H1 (cell line): ENCODE measurements around the gene TRAP1. TPM values are rescaled to one million over a fixed set of nuclear protein-coding genes. Genes with fewer than 3 reads are reported as not detected.

ENCODE experiments used
- CTCF ChIA-PET: fragments of 300-600 bp; sonication (Branson Sonifier 250); formaldehyde crosslinking; loops from one replicate; lab custom pipeline; 2021; ENCODE audit not compliant: partially characterized antibody; lab: Charles Lee
- POLR2A ChIA-PET: fragments of 300-600 bp; sonication (Branson Sonifier 250); formaldehyde crosslinking; loops from one replicate; lab custom pipeline; 2021; ENCODE audit warnings: inconsistent platforms; ENCODE audit not compliant: partially characterized antibody; lab: Charles Lee
- DNase-seq, 2 experiments: peaks; one replicate each; pipeline versions ENCODE4 v3.0.0 to v3.0.0-alpha.2; 2010 to 2022; ENCODE audit warnings: low spot score in 2 of 2, low read depth in 1 of 2, mixed read lengths in 1 of 2
- FAIRE-seq: peaks from 2 replicates; lab custom pipeline; 2011; peaks lifted over from hg19 to GRCh38; lab: Jason Lieb, UNC
- H2AFZ ChIP-seq: 2 replicates; pipeline ENCODE4 v1.8.1; 2012; ENCODE audit warnings: low read length, inconsistent platforms
- H2AK5ac ChIP-seq: 2 replicates; pipeline ENCODE4 v1.6.1; 2013; ENCODE audit warnings: low read depth, low read length
- H2BK120ac ChIP-seq: replicated peaks from 2 replicates; pipeline ENCODE3; 2013; ENCODE audit warnings: low read depth, low read length, inconsistent platforms
- H2BK12ac ChIP-seq: 2 replicates; pipeline ENCODE4 v1.6.1; 2013; ENCODE audit warnings: low read depth, low read length
- H2BK15ac ChIP-seq: 2 replicates; pipeline ENCODE4 v1.6.1; 2013; ENCODE audit warnings: low read length
- H2BK20ac ChIP-seq: 2 replicates; pipeline ENCODE4 v1.6.1; 2013; ENCODE audit warnings: low read length
- H2BK5ac ChIP-seq: 2 replicates; pipeline ENCODE4 v1.6.1; 2013; ENCODE audit warnings: low read depth, low read length
- H3K14ac ChIP-seq: 2 replicates; pipeline ENCODE4 v1.6.1; 2013; ENCODE audit warnings: inconsistent platforms; ENCODE audit not compliant: insufficient read length
- H3K18ac ChIP-seq: 2 replicates; pipeline ENCODE4 v1.6.1; 2013; ENCODE audit warnings: low read length; ENCODE audit errors: extremely low read depth
- H3K23ac ChIP-seq: 2 replicates; pipeline ENCODE4 v1.6.1; 2013; ENCODE audit warnings: inconsistent platforms; ENCODE audit not compliant: insufficient read length
- H3K23me2 ChIP-seq: 2 replicates; pipeline ENCODE4 v1.6.1; 2013; ENCODE audit warnings: low read depth, low read length
- H3K27ac ChIP-seq: 2 replicates; pipeline ENCODE4 v1.6.1; 2011; ENCODE audit warnings: low read depth, low read length, inconsistent platforms
- H3K27me3 ChIP-seq, 4 experiments: replicated peaks in 1 of 4; 1 replicate in 1 of 4; 2 replicates in 3 of 4; pipeline versions ENCODE4 v1.6.1 to v1.8.1; 2011 to 2013; ENCODE audit warnings: low read length in 3 of 4, mild to moderate bottlenecking in 3 of 4, inconsistent platforms in 2 of 4, mixed read lengths in 2 of 4, moderate library complexity in 1 of 4; ENCODE audit not compliant: control insufficient read depth in 3 of 4, insufficient read depth in 3 of 4; ENCODE audit errors: extremely low read depth in 1 of 4
- H3K36me3 ChIP-seq, 4 experiments: 2 replicates each; pipeline versions ENCODE4 v1.6.1 to v1.8.1; 2011 to 2013; ENCODE audit warnings: mild to moderate bottlenecking in 4 of 4, low read length in 3 of 4, moderate library complexity in 2 of 4, control low read depth in 1 of 4, inconsistent platforms in 1 of 4; ENCODE audit not compliant: insufficient read depth in 4 of 4, control insufficient read depth in 2 of 4
- H3K4ac ChIP-seq: replicated peaks from 2 replicates; pipeline ENCODE3; 2013; ENCODE audit warnings: low read length, low read depth, mixed read lengths, inconsistent platforms; ENCODE audit not compliant: insufficient read length
- H3K4me1 ChIP-seq, 4 experiments: replicated peaks in 1 of 4; 1 replicate in 1 of 4; 2 replicates in 3 of 4; pipeline versions ENCODE4 v1.6.1 to v1.8.1; 2011 to 2013; ENCODE audit warnings: low read length in 3 of 4, inconsistent platforms in 2 of 4, mixed read lengths in 1 of 4; ENCODE audit not compliant: insufficient read depth in 4 of 4, control insufficient read depth in 3 of 4
- H3K4me2 ChIP-seq, 2 experiments: 2 replicates each; pipeline versions ENCODE4 v1.6.1 to v1.8.1; 2011 to 2013; ENCODE audit warnings: low read depth in 2 of 2, low read length in 2 of 2, control low read depth in 1 of 2, inconsistent platforms in 1 of 2, mild to moderate bottlenecking in 1 of 2; ENCODE audit not compliant: insufficient read depth in 1 of 2
- H3K4me3 ChIP-seq, 4 experiments: fragments of 200-600, 300-600 bp in 1 of 4; sonication (generic), shearing (Covaris generic), sonication (Bioruptor Twin) in 1 of 4; 2 replicates each; pipeline versions ENCODE4 v1.5.1 to v1.8.1; 2011 to 2016; ENCODE audit warnings: low read length in 4 of 4, low read depth in 3 of 4, control low read depth in 2 of 4, inconsistent platforms in 2 of 4, mild to moderate bottlenecking in 2 of 4, mixed read lengths in 1 of 4, moderate library complexity in 1 of 4; ENCODE audit not compliant: insufficient read depth in 2 of 4; ENCODE audit errors: extremely low read depth in 1 of 4
- H3K56ac ChIP-seq: replicated peaks from 2 replicates; pipeline ENCODE3; 2013; ENCODE audit warnings: low read depth, mild to moderate bottlenecking, mixed read lengths, low read length, inconsistent platforms; ENCODE audit not compliant: insufficient read length
- H3K79me1 ChIP-seq: 2 replicates; pipeline ENCODE4 v1.6.1; 2013; ENCODE audit warnings: low read depth, low read length, control low read depth
- H3K79me2 ChIP-seq, 2 experiments: 2 replicates each; pipeline versions ENCODE4 v1.6.1 to v1.8.1; 2012 to 2013; ENCODE audit warnings: low read length in 2 of 2, mild to moderate bottlenecking in 2 of 2, inconsistent platforms in 1 of 2; ENCODE audit not compliant: insufficient read depth in 2 of 2, control insufficient read depth in 1 of 2
- H3K9ac ChIP-seq, 4 experiments: replicated peaks in 1 of 4; 1 replicate in 1 of 4; 2 replicates in 3 of 4; pipeline versions ENCODE4 v1.6.1 to v1.8.1; 2011 to 2013; ENCODE audit warnings: low read depth in 3 of 4, low read length in 3 of 4, control low read depth in 2 of 4, mild to moderate bottlenecking in 2 of 4, moderate library complexity in 2 of 4, inconsistent platforms in 1 of 4; ENCODE audit errors: extremely low read depth in 1 of 4
- H3K9me3 ChIP-seq, 2 experiments: 2 replicates each; pipeline versions ENCODE4 v1.6.1 to v1.8.1; 2012 to 2013; ENCODE audit warnings: mild to moderate bottlenecking in 2 of 2, moderate library complexity in 2 of 2, control low read depth in 1 of 2, inconsistent platforms in 1 of 2, low read depth in 1 of 2, low read length in 1 of 2, mixed read lengths in 1 of 2; ENCODE audit not compliant: insufficient read depth in 2 of 2
- H4K20me1 ChIP-seq, 2 experiments: replicated peaks in 1 of 2; 2 replicates each; pipeline versions ENCODE3 to v1.8.1; 2011 to 2013; ENCODE audit warnings: inconsistent platforms in 2 of 2, low read length in 2 of 2, mild to moderate bottlenecking in 1 of 2; ENCODE audit not compliant: insufficient read depth in 2 of 2, control insufficient read depth in 1 of 2
- H4K5ac ChIP-seq: 2 replicates; pipeline ENCODE4 v1.6.1; 2013; ENCODE audit warnings: low read length, low read depth, mixed read lengths, inconsistent platforms; ENCODE audit not compliant: insufficient read length
- H4K8ac ChIP-seq: 2 replicates; pipeline ENCODE4 v1.8.0; 2013; ENCODE audit warnings: mild to moderate bottlenecking, moderate library complexity, low read length, inconsistent platforms; ENCODE audit not compliant: insufficient read depth; ENCODE audit errors: extremely low read depth
- H4K91ac ChIP-seq: replicated peaks from 2 replicates; pipeline ENCODE3; 2013; ENCODE audit warnings: low read length, mixed read lengths, inconsistent platforms; ENCODE audit not compliant: insufficient read length
- CTCF ChIP-seq, 3 experiments: IDR thresholded peaks; 1 replicate in 2 of 3; 2 replicates in 1 of 3; pipeline versions ENCODE4 v1.5.1 to v1.6.1; 2011; ENCODE audit warnings: low read length in 3 of 3, mild to moderate bottlenecking in 3 of 3, inconsistent platforms in 2 of 3, low read depth in 1 of 3, moderate library complexity in 1 of 3; ENCODE audit not compliant: insufficient read depth in 1 of 3; ENCODE audit errors: control extremely low read depth in 1 of 3
- PHF8 ChIP-seq: fragments of 200-600 bp; sonication (generic); conservative IDR thresholded peaks from 2 replicates; pipeline ENCODE4 v1.7.1; 2012; ENCODE audit warnings: low read depth, mild to moderate bottlenecking, inconsistent platforms, low read length, moderate library complexity
- WGBS, 2 experiments: shearing (Covaris generic) in 1 of 2; methylation state at CpG; one replicate each; pipeline versions ENCODE4 v1.1.6 to v1.1.7; 2013 to 2015; ENCODE audit warnings: low lambda C conversion rate in 2 of 2, mixed read lengths in 2 of 2, inconsistent platforms in 1 of 2, low coverage in 1 of 2, missing lambda C conversion rate in 1 of 2; ENCODE audit not compliant: insufficient replicate concordance in 2 of 2, insufficient coverage in 1 of 2, insufficient read length in 1 of 2; ENCODE audit errors: extremely low coverage in 1 of 2, missing lambda C conversion rate in 1 of 2; 5-methylcytosine and 5-hydroxymethylcytosine counted together
- polyA plus RNA-seq, 7 experiments: library from polyadenylated mRNA; depleted of rRNA in 3 of 7; stranded (reverse) in 5 of 7; unstranded in 2 of 7; fragments of >200 nt in 5 of 7; fragments of 200-250 nt in 2 of 7; gene quantifications; 1 replicate in 5 of 7; 2 replicates in 1 of 7; 4 replicates in 1 of 7; pipeline versions ENCODE4 v1.2.1 to v1.2.3, GENCODE V29; 2011 to 2013; ENCODE audit warnings: missing spikeins in 2 of 7, mixed read lengths in 2 of 7
- total RNA-seq: library from RNA; stranded (reverse); fragmentation: NEBNext Ultra II Directional; extraction: Animal tissue kit (Norgen Biotek cat#: 25700); gene quantifications from 2 replicates; pipeline ENCODE4 v1.2.1, GENCODE V29; 2021

The TRAP1 gene
- total and polyA plus RNA-seq, 2 of the 8 experiments (the other 6 are each of a cell fraction or from before 2014, with no cell fraction given) = 215 to 283 TPM

GRCh38 chr16:3646348-3646920, 70.9 kb downstream of the TRAP1 start:
- Histone ChIP-seq H3K79me1 (no peaks in the 10 kb centered on the region), H3K4me1 (peaks cover 11 to 22% (median 13%) of the 10 kb centered on the region in 4 experiments), H3K18ac (0 out of 2 replicates have a peak overlapping the region, but pooled peaks have one; percentile 15), H4K91ac (peak overlapping the region; percentile 82), H3K4me2 (no peak overlapping the region), H3K4ac (no peak overlapping the region), H3K23me2 (no peaks in the 10 kb centered on the region)
- TF ChIP-seq CTCF (IDR thresholded peaks at IDR 0.05; ENCODE audit: control extremely low read depth in 1 of 3, insufficient read depth in 1 of 3, low read depth in 1 of 3, low read length in 3 of 3) = no peak
- no peak for TF ChIP-seq PHF8
- TF ChIP-seq, all 59 proteins: peak for 0
- Histone ChIP-seq H4K20me1 (no peaks in the 10 kb centered on the region), H2BK120ac (no peak overlapping the region), H3K36me3 (no peaks in the 10 kb centered on the region), H3K79me2 (no peaks in the 10 kb centered on the region), H3K27me3 (no peaks in the 10 kb centered on the region), H4K5ac (no peak overlapping the region), H3K9me3 (no peaks in the 10 kb centered on the region), H2BK20ac (0 out of 2 replicates have a peak overlapping the region, but pooled peaks have one; percentile 35), H3K56ac (no peak overlapping the region), H3K23ac (no peak overlapping the region), H2BK15ac (peak overlapping the region; percentile 3; the same call in 1 of the 2 replicates), H2AFZ (no peak overlapping the region), H2AK5ac (0 out of 2 replicates have a peak overlapping the region, but pooled peaks have one; percentile 26), H2BK12ac (0 out of 2 replicates have a peak overlapping the region, but pooled peaks have one; percentile 50), H3K9ac (no peak overlapping the region), H4K8ac (peak overlapping the region; percentile 6; the same call in 1 of the 2 replicates), H3K4me3 (0 out of 8 replicates have a peak overlapping the region, but pooled peaks of 1 of the 4 experiments have one; percentile 4), H2BK5ac (0 out of 2 replicates have a peak overlapping the region, but pooled peaks have one; percentile 84), H3K27ac (peak overlapping the region; percentile 71; the same call in 1 of the 2 replicates), H3K14ac (no peak overlapping the region)
- peak in 1 of 2 experiments; percentile 41 for DNase-seq
- CTCF ChIA-PET = interaction anchor here (0.6 to 1.4 kb wide), 4 partner anchors 8 to 1285 kb away, joined by 3 to 6 read pairs (median 4); no protein-coding TSS in a partner anchor
- no peak for FAIRE-seq
- POLR2A ChIA-PET = interaction anchor here (1.0 to 2.3 kb wide), 5 partner anchors 9 to 507 kb away, joined by 3 to 5 read pairs (median 4); no protein-coding TSS in a partner anchor
- 84% methylated on average over 15 of the region's 15 CpGs; no CpG with 5 or more reads in 1 of the 2 experiments for WGBS, 2 experiments
